HK-2 (cell line): ENCODE measurements around the gene IL5RA.
A peak's percentile ranks its signal among the peaks of the same experiment; 100 is the strongest.

Experiments used
- DNase-seq: peaks from one replicate; pipeline ENCODE4 v3.0.0-alpha.2; 2018; ENCODE audit not compliant: unreplicated experiment

Gene IL5RA

GRCh38 chr3:3110299-3110630 lies at the start of gene IL5RA:
IL5RA (minus strand) TSS chr3:3110374; CDS start chr3:3104984, 5,390 bp downstream.
- no peak for DNase-seq

- no peak for DNase-seq
These were observed 47.3 kb upstream of the IL5RA start for GRCh38 chr3:3157484-3157883.

GRCh38 chr3:3154879-3155610 lies 44.9 kb upstream of the IL5RA start:
- DNase-seq, result no peak

GRCh38 chr3:3151513-3151912 lies 41.3 kb upstream of the IL5RA start:
- no peak for DNase-seq

- DNase-seq, result no peak
These were observed 39.4 kb upstream of the IL5RA start for GRCh38 chr3:3149560-3149959.

- no peak for DNase-seq
These were observed 35.7 kb upstream of the IL5RA start for GRCh38 chr3:3145831-3146230.

- DNase-seq, result no peak
These were observed 31.8 kb upstream of the IL5RA start for GRCh38 chr3:3141939-3142338.

- no peak for DNase-seq
These were observed 27.4 kb upstream of the IL5RA start for GRCh38 chr3:3137526-3137925.

- DNase-seq, result no peak
These were observed 24.7 kb upstream of the IL5RA start for GRCh38 chr3:3134750-3135448.

GRCh38 chr3:3133500-3133899 lies 23.3 kb upstream of the IL5RA start:
- no peak for DNase-seq

GRCh38 chr3:3129579-3129978 lies 19.4 kb upstream of the IL5RA start:
- DNase-seq, result no peak

GRCh38 chr3:3127432-3128010 lies 17.3 kb upstream of the IL5RA start:
- DNase-seq, result peak; percentile 7

GRCh38 chr3:3126477-3127431 lies 16.6 kb upstream of the IL5RA start, which contains the start of gene TRNT1:
TRNT1 (plus strand) TSS chr3:3126940; CDS start chr3:3129041, 2,101 bp downstream.
- DNase-seq, result peak; percentile 86

- DNase-seq, result no peak
These were observed 15.8 kb upstream of the IL5RA start for GRCh38 chr3:3125977-3126376.

- DNase-seq, result no peak
These were observed 9.2 kb upstream of the IL5RA start for GRCh38 chr3:3119393-3119851.

GRCh38 chr3:3117651-3118050 lies 7.5 kb upstream of the IL5RA start:
- no peak for DNase-seq

GRCh38 chr3:3113042-3113709 lies 3.0 kb upstream of the IL5RA start:
- no peak for DNase-seq

GRCh38 chr3:3110749-3111361 lies 681 bp upstream of the IL5RA start:
- no peak for DNase-seq

- no peak for DNase-seq
These were observed 521 bp downstream of the IL5RA start for GRCh38 chr3:3109407-3110298.

GRCh38 chr3:3107858-3108257 lies 2.3 kb downstream of the IL5RA start:
- DNase-seq, result no peak
